Measurements from ENCODE around the gene UBA1.

The UBA1 gene

DNA sequence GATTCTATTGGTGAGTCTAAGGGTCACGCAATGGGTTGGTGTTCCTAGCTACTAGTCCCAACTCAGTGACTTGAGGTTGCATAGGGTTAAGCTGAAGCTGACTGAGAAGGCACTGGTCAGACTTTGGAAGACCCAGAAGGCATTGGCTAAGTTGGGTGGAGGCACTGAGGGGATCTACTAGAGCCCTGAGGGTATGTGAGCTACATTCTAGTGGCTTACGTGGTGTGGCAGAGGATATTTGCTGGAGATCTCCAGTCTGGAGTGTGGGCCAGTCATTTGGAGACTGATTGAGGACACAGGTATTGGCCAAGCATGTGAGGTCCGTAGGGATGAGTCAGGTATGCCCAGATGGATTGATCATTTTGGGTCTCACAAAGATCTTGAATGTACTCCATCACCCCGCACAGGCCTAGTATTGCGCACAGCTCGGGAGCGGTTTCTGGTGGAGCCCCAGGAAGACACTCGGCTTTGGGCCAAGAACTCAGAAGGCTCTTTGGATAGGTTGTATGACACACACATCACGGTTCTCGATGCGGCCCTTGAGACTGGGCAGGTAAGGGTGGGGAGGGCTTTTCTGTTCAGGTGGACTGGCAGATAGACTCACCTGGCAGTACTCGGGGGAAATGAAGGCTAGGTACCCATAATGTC lies 46.4 kb downstream of the UBA1 start:
- TF ChIP-seq, protein P1, sequence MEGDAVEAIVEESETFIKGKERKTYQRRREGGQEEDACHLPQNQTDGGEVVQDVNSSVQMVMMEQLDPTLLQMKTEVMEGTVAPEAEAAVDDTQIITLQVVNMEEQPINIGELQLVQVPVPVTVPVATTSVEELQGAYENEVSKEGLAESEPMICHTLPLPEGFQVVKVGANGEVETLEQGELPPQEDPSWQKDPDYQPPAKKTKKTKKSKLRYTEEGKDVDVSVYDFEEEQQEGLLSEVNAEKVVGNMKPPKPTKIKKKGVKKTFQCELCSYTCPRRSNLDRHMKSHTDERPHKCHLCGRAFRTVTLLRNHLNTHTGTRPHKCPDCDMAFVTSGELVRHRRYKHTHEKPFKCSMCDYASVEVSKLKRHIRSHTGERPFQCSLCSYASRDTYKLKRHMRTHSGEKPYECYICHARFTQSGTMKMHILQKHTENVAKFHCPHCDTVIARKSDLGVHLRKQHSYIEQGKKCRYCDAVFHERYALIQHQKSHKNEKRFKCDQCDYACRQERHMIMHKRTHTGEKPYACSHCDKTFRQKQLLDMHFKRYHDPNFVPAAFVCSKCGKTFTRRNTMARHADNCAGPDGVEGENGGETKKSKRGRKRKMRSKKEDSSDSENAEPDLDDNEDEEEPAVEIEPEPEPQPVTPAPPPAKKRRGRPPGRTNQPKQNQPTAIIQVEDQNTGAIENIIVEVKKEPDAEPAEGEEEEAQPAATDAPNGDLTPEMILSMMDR (IDR thresholded peaks at IDR 0.05; ENCODE audit: low read depth, low read length): no peak
- no peak for DNase-seq (ENCODE audit: extremely low read depth, low read depth)

DNA sequence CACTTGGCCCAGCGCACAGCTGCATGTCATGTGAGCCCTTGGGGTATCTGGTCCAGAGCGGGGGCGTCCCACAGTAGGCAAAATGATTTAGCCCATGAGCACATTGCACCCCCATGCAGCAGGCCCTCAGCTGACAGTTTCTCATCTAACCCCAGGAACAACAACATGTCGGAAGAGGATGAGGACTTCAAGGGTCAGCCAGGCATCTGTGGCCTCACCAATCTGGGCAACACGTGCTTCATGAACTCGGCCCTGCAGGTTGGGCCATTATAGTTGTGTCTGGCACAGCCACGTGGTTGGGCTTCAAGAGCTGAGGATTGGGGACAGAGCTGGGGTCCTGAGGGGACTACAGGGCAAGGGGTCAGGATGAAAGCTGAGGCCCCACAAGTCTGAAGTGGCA lies 47.0 kb downstream of the UBA1 start:
- TF ChIP-seq, protein P1 (IDR thresholded peaks at IDR 0.05; ENCODE audit: low read depth, low read length): no peak

DNA sequence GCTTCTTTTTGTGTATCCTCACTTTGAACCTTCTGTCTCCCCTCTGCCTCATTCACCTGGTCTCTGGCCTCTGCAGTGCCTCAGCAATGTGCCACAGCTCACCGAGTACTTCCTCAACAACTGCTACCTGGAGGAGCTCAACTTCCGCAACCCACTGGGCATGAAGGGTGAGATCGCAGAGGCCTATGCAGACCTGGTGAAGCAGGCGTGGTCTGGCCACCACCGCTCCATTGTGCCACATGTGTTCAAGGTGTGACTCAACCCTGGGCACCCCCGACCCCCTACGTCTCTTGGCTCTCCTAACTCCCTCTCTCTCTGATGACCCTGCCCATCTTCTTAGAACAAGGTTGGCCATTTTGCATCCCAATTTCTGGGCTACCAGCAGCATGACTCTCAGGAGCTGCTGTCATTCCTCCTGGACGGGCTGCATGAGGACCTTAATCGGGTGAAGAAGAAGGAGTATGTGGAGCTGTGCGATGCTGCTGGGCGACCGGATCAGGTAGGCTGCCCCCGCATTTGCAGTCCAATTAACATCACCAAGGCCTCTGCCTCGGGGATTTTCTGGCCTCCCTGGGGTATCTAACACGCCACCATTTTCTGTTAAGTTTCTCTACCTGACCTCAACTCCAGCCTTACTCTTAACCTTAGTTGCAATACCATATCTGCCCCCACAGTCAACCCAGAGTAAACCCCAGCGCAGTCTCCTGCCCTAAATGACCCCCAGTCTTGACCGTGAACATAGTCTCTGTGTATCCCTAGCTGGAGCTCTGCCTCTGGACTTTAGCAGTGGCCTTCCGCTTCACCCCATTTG lies 47.8 kb downstream of the UBA1 start:
- TF ChIP-seq, protein P1 (IDR thresholded peaks at IDR 0.05; ENCODE audit: low read depth, low read length): no peak
- no peak for DNase-seq (ENCODE audit: extremely low read depth, low read depth)

More for the DNA sequence above, 47.0 kb downstream of the UBA1 start:
- no peak for DNase-seq (ENCODE audit: extremely low read depth, low read depth)

DNA sequence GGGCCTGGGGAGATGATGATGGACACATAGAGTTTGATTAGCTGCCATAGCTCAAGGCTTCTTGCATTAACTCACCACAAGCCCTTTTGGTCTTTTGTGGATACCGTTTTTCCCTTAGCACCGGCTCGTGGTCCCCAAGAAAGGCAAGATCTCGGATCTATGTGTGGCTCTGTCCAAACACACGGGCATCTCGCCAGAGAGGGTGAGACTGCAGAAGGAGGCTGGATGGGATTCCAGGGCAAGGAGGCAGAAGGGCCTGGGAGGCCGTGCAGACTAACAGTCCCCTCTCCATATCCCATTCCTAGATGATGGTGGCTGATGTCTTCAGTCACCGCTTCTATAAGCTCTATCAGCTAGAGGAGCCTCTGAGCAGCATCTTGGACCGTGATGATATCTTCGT lies 48.7 kb downstream of the UBA1 start:
- TF ChIP-seq, protein P1 (IDR thresholded peaks at IDR 0.05; ENCODE audit: low read depth, low read length): no peak
- DNase-seq (ENCODE audit: extremely low read depth, low read depth): no peak

DNA sequence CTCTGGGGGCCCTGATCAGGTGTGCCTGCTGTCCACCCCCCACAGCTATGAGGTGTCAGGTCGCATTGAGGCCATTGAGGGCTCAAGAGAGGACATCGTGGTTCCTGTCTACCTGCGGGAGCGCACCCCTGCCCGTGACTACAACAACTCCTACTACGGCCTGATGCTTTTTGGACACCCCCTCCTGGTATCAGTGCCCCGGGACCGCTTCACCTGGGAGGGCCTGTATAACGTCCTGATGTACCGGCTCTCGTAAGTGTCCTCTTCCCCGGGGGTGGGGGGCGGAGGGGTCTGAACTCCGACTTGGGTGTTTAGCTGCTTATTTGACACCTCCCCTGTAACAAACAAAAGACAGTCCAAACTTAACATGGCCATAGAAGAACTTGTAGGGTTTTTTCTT lies 49.7 kb downstream of the UBA1 start:
- TF ChIP-seq, protein P1 (IDR thresholded peaks at IDR 0.05; ENCODE audit: low read depth, low read length): no peak
- DNase-seq (ENCODE audit: extremely low read depth, low read depth): no peak

DNA sequence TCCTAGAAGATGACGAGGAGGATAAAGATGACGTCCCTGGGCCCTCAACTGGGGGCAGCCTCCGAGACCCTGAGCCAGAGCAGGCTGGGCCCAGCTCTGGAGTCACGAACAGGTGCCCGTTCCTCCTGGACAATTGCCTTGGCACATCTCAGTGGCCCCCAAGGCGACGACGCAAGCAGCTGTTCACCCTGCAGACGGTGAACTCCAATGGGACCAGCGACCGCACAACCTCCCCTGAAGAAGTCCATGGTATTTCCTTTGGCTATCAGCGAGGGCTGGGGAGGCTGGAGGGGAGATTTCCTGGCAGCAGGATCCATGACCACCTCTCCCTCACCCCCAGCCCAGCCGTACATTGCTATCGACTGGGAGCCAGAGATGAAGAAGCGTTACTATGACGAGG lies 51.0 kb downstream of the UBA1 start:
- no peak for DNase-seq (ENCODE audit: extremely low read depth, low read depth)
- TF ChIP-seq, protein P1 (IDR thresholded peaks at IDR 0.05; ENCODE audit: low read depth, low read length): no peak

DNA sequence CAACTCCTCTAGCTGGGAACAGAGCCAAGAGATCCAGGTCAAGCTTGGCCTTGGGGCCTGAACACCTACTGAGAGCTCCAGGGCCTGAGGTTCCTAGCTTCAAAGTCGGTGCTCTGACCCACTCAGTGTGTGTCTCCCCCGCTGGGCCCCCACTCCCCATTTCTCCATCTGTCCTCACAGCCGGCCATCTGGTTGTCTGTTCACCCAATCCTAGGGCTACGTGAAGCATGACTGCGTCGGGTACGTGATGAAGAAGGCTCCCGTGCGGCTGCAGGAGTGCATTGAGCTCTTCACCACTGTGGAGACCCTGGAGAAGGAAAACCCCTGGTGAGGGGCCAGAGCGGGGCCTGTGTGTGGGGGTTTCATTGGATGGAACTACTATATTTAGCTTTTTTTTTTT lies 51.5 kb downstream of the UBA1 start:
- DNase-seq (ENCODE audit: extremely low read depth, low read depth): no peak
- TF ChIP-seq, protein P1 (IDR thresholded peaks at IDR 0.05; ENCODE audit: low read depth, low read length): no peak

Measured in AG09319 (cell line).